GM21825 (cell line): Measurements from ENCODE around the gene GARIN3.
"Not testable (repeated sequence)": the region's sequence is repeated elsewhere in the genome, so short reads cannot be mapped to it uniquely, and the experiment has no call there.

Source experiments
- ATAC-seq: cut with Tn5 transposase; IDR thresholded peaks from one replicate; pipeline ENCODE4 v1.9.1; 2021; ENCODE audit warnings: mild to moderate bottlenecking, moderate library complexity; ENCODE audit not compliant: unreplicated experiment

GARIN3 gene

GRCh38 chr5:157186309-157187045 lies 20.4 kb upstream of the GARIN3 start:
- no peak for ATAC-seq

DNA sequence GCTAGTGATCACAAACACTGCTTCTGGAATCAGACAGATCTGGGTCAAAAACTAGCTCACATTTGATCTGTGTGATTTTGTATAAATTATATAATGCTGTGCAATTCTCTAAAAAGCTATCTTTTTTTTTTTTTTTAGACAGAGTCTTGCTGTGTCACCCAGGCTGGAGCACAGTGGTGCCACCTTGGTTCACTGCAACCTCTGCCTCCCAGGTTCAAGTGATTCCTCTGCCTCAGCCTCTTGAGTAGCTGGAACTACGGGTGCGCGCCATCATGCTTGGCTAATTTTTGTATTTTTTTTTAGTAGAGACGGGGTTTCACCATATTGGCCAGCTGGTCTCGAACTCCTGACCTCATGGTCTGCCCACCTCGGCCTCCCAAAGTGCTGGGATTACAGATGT lies 19.1 kb upstream of the GARIN3 start:
- not testable (repeated sequence) for ATAC-seq

DNA sequence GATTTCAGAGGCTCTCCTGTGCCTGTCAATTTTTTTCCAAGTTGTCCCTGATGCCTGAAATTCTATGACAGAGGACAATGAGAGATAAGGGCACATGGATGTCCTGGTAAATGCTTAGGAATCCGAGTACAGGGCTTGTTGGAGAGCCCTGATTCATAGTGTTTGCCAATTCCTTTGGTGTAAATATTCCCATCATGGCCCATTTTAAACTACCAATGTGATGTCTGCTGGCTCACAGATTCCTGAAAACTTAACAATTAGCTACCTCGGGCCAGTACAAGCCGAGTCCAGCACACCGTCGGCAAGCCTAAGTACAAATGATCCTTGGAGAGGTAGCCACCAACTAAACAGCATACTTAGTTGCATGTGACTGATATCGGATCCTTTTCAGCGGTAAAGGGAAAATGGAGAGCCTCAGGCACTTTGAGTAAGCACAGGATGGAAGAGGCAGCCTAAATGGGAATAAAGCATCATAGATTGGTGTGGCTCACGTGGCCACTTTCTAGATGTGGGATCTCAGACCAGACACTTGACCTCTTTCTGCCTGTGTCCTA lies 18.1 kb upstream of the GARIN3 start:
- ATAC-seq = no peak

DNA sequence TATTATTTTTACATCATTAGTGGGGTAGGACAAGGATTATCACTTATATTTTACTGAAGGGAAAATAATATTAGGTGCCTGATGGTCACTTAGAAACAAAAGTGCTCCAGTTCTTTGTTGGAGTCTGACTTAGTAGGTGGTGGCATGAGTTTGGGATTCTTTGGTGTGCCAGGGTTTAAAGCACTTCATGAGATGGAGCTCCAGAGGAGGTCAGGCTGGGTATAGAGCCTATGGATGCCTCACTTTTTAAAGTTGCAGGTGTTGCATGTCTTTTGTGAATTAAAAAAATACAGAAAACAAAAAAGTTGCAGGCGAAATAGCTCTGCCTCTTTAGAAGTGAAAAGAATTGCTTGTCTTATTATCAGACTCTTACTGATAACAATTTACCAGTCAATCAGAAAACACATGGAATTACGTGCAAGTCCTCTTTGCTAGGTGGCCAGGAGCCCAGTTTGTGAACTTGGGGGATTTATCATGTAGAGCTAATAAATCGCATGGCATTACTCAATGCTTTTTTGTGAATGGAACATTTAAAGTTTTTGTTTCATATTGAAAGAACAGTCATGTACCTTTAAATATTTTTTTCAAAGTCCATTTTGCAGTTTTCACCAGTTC lies 16.2 kb upstream of the GARIN3 start:
- ATAC-seq = no peak

GRCh38 chr5:157180374-157181264 lies 14.6 kb upstream of the GARIN3 start, which contains the start of gene ITK:
Gene ITK (plus strand): TSS chr5:157180840. CDS start chr5:157180978, 138 bp downstream.
- no peak for ATAC-seq

- no peak for ATAC-seq
Measured at GRCh38 chr5:157178966-157179365, 12.9 kb upstream of the GARIN3 start.

DNA sequence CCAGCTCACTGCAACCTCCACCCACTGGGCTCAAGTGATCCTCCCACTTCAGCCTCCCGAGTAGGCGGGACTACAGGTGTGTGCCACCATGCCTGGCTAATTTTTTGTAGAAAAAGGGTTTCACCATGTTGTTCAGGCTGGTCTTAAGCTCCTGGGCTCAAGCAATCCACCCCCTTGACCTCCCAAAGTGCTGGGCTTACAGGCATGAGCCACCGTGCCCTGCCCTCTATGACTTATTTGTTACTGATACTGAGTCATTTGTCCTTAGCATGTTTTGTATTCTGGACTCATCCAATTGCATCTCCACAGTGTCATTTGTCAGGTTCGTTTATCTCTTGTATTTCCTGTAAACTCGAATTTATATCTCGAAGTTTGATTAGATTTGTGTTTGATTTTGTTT lies 11.9 kb upstream of the GARIN3 start:
- ATAC-seq = no peak

DNA sequence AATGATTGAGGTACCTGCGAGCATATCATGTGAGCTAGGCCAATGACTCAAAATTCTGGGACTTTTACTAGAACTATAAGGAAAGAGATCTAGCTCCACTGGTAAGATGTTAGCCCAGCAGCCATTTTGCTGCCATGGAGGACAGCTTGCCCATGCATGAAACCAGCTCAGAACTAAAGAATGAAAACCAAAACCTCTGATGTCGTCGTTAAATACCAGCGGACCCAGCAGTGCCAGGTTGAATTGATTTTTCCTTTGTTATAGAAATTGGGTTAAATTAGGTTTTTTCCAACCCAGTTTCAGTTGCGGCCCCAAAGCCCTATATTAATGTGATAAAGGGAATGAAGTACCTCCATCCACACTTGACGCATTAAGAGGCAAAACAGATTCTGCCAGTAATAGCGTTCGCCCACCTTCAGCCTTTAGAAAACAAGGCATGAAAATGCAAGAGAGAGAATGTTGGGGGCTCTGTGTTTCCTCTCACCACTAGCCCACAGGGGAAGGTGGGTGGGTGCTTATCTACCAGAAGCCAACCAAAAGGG lies 9.1 kb upstream of the GARIN3 start:
- no peak for ATAC-seq

GRCh38 chr5:157172403-157172802 lies 6.3 kb upstream of the GARIN3 start:
- ATAC-seq = peak; percentile 99

GRCh38 chr5:157168286-157168685 lies 2.2 kb upstream of the GARIN3 start:
- no peak for ATAC-seq

DNA sequence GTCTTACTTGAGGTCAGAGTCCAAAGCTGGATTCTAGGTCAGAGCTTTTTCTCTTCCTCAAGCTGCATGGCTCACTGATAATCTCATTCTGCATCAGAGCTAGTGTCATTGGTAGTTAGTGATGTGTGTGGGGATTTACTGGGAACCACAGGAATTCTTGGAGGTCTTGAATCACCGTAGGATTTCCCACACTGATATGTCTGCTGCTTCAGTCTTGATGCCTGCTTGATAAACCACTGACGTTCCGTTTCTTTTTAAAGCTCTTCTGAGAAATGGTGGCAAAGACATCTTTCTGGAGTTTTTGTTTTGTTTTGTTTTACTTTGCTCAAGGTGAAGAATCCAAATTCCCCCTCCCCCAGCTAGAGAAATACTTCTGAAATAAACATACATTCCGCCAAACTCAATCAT lies 1.2 kb upstream of the GARIN3 start:
- no peak for ATAC-seq

GRCh38 chr5:157165668-157166067 lies 396 bp downstream of the GARIN3 start:
- ATAC-seq = no peak

DNA sequence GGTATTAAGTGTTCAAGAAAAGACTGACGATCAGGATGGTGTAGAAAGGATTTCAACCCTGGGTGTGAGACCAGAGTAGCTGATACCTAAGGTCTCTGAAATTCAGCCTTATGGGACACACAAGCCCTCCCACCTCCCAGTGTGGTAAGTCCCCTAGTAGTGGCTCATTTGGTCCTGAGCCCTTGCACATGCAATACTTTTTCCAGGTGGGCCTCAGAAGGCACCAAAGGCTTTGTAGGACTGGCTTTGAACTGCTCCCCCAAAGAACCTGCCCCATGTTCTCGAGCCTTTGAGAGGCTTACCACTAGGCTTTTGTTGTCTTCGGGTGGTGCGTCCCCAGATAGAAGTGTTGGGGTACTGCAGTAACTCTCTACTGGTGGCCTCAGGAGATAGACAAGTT lies 803 bp downstream of the GARIN3 start:
- ATAC-seq = no peak

DNA sequence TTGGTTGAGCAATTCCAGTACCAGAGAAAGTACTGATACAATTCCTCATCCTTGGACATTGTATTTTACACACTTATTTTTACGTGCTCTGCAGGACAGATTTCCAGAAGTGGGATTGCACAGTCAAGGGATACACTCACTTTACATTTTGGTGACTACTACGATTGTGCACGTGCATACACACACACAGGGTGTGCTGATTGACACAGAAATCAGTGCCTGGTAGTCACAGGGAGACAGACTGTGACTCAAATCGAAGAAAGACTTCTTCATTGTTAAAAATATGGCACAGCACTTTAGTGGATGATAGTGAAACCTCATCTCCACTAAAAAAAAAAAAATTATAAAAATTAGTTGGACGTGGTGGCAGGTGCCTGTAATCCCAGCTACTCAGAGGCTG lies 1.5 kb downstream of the GARIN3 start:
- ATAC-seq = no peak

DNA sequence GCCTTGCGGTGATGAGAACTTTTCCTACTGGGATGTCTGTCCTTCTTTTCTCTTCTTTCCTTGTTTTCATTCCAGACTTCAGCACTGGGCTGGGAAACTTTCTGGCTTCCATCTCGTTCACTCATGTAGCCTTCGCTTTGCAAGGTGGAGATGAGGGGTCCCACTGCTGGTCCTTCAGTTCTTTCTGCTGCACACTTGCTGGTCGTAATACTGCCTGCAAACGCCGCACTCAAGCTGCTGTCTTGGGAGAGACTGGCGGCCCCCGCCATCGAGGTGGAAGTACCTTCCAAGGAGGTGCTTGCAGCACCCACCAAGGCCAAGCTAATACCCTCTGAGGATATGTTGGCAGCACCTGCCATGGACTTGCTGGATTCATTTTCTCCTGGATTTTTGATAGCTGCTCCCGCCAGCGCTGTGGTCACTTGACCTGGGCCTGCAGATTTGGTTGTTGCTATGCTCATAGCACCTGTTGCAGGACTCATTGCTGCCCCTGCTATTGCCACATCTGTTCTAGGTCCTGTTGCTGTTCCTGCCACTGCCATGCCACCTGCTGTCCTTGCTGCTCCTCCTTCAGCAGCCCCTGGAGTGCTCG lies 3.0 kb downstream of the GARIN3 start:
- ATAC-seq = no peak

GRCh38 chr5:157161996-157162395 lies 4.1 kb downstream of the GARIN3 start:
- no peak for ATAC-seq

- no peak for ATAC-seq
Measured at GRCh38 chr5:157160001-157160400, 6.1 kb downstream of the GARIN3 start.

- ATAC-seq = no peak
Measured at GRCh38 chr5:157159209-157159751, 6.8 kb downstream of the GARIN3 start.

DNA sequence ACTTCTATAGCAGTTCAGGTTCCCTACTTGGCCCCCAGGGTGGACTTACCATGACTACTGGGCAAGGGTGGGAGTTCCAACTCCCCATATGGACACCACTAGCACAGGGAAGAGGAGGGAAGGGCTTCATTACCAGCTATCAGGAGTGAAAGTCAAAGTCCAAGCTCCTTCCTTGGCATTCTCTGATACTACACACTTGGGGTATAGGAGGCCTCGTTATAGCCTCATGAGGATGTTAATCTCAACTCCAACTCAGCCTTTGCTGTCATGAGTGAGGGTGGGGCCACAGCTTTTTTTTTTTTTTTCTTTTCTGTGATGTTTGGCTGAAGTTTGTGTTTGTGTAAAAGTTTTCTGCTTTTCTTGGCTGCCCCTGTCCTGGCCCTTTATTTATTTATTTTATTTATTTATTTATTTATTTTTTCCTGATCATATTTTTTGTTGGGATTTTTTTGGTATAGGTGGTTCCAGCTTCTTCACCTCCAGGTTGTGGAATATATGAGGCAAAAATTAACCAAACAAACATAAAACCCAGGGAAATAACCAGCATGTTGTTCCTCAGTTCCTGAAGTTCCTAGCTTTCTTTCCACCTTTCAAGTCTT lies 8.7 kb downstream of the GARIN3 start:
- ATAC-seq = no peak

DNA sequence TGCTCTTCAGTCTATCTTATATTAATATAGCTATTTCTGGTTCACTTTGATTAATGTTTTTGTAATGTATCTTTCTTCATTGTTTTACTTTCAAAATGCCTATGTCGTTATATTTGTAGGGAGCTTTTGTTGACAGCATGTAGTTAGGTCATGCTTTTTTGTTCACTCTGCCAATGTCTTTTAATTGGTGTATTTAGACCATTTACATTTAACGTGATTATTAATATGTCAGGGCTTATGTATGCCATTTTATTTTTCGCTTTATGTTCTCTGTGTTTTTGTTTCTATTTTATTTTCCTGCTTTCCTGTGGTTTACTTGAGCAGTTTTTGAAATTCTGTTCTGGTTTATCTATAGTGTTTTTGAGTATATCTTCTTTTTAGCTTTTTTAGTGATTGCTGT lies 10.8 kb downstream of the GARIN3 start:
- no peak for ATAC-seq
